ENCODE measurements around the gene CLTA.

DNA sequence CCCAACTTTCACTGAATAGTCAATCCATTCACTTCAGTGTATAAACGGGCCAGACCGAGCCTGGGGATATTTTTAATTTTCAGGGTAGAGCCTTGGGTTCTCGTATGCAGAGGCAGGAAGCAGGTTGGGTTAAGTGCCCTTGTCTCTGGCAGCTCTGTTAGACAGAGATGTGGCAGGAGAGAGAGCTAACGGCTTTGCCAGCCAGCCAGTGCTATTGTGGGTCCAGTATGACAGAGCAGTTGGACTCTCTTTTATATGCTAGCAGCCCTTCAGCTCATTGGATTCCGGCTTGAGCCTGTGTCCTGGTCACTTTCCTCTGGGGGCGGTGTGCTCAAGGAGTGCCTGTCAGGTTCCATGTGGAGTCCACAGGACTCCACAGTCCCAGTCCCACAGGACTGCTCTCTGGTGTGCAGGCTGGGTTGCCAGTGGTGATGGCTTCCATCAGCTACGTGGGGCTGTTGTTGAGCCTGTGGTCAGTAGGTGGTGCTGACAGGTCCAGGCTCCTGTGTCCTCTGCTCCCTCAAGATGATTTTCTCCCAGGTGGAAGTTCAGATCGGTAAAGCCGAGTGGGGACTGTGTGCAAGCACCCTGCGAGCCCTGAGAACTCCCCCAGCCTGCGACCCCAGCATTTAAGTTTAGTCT is 14.3 kb downstream of the CLTA start:
- TF ChIP-seq, protein P1, sequence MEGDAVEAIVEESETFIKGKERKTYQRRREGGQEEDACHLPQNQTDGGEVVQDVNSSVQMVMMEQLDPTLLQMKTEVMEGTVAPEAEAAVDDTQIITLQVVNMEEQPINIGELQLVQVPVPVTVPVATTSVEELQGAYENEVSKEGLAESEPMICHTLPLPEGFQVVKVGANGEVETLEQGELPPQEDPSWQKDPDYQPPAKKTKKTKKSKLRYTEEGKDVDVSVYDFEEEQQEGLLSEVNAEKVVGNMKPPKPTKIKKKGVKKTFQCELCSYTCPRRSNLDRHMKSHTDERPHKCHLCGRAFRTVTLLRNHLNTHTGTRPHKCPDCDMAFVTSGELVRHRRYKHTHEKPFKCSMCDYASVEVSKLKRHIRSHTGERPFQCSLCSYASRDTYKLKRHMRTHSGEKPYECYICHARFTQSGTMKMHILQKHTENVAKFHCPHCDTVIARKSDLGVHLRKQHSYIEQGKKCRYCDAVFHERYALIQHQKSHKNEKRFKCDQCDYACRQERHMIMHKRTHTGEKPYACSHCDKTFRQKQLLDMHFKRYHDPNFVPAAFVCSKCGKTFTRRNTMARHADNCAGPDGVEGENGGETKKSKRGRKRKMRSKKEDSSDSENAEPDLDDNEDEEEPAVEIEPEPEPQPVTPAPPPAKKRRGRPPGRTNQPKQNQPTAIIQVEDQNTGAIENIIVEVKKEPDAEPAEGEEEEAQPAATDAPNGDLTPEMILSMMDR (IDR thresholded peaks at IDR 0.05) = no peak
- no peak for TF ChIP-seq POLR2A (IDR thresholded peaks at IDR 0.05)
- TF ChIP-seq EP300 (IDR thresholded peaks at IDR 0.05) = no peak
- TF ChIP-seq POLR2AphosphoS5 (IDR thresholded peaks at IDR 0.05) = no peak
